ENCODE measurements around the gene LAD1.

DNA sequence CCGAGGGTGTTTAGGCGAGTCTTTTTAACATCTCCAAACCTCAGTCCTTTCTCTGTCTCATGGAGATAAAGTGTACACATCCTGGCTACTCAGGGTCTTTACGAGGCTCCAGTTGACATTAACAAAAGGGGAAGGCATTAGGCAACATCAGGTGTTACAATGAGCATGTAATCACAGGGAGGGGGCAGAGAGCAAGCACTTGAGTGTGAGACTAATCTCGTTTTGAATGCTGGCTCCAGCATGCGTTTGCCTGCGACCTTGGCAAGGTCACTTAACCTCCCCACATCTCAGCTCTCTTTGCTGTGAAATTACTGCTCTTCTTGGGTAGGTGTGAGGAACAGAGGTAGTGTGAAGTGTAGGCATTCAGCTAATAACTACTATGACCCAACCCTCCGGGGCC is 24.8 kb downstream of the LAD1 start:
- TF ChIP-seq, protein P1, sequence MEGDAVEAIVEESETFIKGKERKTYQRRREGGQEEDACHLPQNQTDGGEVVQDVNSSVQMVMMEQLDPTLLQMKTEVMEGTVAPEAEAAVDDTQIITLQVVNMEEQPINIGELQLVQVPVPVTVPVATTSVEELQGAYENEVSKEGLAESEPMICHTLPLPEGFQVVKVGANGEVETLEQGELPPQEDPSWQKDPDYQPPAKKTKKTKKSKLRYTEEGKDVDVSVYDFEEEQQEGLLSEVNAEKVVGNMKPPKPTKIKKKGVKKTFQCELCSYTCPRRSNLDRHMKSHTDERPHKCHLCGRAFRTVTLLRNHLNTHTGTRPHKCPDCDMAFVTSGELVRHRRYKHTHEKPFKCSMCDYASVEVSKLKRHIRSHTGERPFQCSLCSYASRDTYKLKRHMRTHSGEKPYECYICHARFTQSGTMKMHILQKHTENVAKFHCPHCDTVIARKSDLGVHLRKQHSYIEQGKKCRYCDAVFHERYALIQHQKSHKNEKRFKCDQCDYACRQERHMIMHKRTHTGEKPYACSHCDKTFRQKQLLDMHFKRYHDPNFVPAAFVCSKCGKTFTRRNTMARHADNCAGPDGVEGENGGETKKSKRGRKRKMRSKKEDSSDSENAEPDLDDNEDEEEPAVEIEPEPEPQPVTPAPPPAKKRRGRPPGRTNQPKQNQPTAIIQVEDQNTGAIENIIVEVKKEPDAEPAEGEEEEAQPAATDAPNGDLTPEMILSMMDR (IDR thresholded peaks at IDR 0.05; ENCODE audit: low read depth, low read length, poor library complexity, severe bottlenecking): no peak
- TF ChIP-seq EZH2phosphoT487 (IDR thresholded peaks at IDR 0.05; ENCODE audit: borderline replicate concordance, low read length): no peak

Data from DOHH2 (cell line).